Transverse colon (tissue), 4 donors: ENCODE results near the gene TBCD.

Experiments used
- EP300 ChIP-seq: sonication (generic); formaldehyde crosslinking; IDR thresholded peaks from one replicate; pipeline ENCODE4 v1.6.1; 2017; ENCODE audit warnings: antibody characterized with exemption, low read depth
- POLR2A ChIP-seq: fragments of 450-650 bp; IDR thresholded peaks from one replicate; pipeline ENCODE4 v1.6.1; 2016; ENCODE audit warnings: antibody characterized with exemption, mild to moderate bottlenecking, moderate library complexity
- POLR2AphosphoS5 ChIP-seq, 3 donors: sonication (generic); formaldehyde crosslinking; IDR thresholded peaks; one replicate each; pipeline ENCODE4 v1.6.1; 2016; ENCODE audit warnings: antibody characterized with exemption in 3 of 3
- TF ChIP-seq, protein P1 (sequence below), 5 experiments: fragments of 200-600 bp in 3 of 5; fragments of 450-650 bp in 2 of 5; sonication (generic) in 3 of 5; IDR thresholded peaks; 1 replicate in 2 of 5; 2 replicates in 3 of 5; pipeline ENCODE4 v1.5.1; 2016 to 2017; ENCODE audit warnings: antibody characterized with exemption in 5 of 5, inconsistent platforms in 3 of 5, mild to moderate bottlenecking in 2 of 5, moderate library complexity in 1 of 5

DNA sequence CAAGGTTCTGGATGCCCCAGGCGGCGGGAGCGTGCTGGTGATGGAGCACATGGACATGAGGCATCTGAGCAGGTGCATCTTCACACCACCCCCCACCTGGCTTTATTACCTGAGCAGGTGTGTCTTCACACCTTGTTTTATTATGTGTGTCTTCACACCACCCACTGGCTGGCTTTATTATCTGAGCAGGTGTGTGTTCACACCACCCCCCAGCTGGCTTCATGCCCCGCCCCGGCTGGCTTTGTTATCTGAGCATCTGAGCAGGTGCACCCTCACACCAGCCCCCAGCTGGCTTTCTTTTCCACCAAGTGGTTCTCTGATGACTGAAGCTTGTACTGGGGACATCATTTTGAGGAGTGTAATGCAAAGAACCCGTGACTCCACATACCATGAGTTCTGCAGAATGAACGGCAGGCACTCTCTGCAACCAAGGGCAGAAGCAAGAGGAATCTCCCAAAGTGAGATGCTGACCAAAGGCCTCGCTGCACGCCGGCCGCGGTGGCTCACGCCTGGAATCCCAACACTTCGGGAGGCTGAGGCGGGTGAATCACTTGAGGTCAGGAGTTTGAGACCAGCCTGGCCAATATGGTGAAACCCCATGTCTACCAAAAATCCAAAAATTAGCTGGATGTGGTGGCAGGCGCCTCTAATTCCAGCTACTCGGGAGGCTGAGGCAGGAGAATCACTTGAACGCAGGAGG, 32.7 kb upstream of the TBCD start:
- TF ChIP-seq, protein P1, sequence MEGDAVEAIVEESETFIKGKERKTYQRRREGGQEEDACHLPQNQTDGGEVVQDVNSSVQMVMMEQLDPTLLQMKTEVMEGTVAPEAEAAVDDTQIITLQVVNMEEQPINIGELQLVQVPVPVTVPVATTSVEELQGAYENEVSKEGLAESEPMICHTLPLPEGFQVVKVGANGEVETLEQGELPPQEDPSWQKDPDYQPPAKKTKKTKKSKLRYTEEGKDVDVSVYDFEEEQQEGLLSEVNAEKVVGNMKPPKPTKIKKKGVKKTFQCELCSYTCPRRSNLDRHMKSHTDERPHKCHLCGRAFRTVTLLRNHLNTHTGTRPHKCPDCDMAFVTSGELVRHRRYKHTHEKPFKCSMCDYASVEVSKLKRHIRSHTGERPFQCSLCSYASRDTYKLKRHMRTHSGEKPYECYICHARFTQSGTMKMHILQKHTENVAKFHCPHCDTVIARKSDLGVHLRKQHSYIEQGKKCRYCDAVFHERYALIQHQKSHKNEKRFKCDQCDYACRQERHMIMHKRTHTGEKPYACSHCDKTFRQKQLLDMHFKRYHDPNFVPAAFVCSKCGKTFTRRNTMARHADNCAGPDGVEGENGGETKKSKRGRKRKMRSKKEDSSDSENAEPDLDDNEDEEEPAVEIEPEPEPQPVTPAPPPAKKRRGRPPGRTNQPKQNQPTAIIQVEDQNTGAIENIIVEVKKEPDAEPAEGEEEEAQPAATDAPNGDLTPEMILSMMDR (IDR thresholded peaks at IDR 0.05), result no peak
- no peak for TF ChIP-seq EP300
- no peak for TF ChIP-seq POLR2A
- no peak for TF ChIP-seq POLR2AphosphoS5 (IDR thresholded peaks at IDR 0.05)
